Left forelimb (tissue), 1 donor: Measurements from ENCODE around the gene KLF16.

Experiments
- DNase-seq: peaks from one replicate; pipeline ENCODE4 v3.0.0-alpha.2; 2018; ENCODE audit warnings: low spot score

Gene KLF16

DNA sequence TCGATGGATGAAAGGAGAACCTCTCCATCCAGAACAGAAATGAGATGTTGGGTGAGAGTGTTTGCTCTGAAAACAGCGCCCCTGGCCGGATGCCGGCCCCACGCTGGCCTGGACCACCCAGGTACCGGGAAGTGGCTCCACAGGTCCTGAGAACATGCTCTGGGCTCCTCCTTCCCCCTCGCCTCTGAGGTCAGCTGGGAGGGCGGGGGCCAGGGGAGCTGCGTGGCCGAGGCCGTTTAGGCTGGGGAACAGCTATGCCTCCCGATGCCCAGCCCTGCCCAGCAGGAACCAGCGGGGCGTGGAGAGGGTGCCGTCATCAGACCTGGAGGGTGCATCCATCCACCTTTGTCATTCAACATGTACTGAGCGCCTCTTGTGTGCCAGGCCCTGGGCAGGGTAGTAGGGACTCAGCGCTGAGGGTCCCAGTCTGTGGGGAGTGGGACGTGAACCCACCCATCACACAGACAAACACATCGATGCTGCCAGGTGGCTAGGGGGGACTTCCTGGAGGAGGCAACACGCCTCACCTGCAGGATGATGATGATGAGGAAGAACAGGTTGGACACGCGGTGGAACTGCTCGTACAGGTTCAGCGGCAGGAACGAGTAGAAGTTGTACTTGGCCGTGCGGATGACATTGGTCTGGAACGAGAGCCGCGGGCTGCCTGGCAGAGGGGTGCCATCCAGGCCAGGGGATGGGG lies 55.5 kb downstream of the KLF16 start:
- DNase-seq = no peak

DNA sequence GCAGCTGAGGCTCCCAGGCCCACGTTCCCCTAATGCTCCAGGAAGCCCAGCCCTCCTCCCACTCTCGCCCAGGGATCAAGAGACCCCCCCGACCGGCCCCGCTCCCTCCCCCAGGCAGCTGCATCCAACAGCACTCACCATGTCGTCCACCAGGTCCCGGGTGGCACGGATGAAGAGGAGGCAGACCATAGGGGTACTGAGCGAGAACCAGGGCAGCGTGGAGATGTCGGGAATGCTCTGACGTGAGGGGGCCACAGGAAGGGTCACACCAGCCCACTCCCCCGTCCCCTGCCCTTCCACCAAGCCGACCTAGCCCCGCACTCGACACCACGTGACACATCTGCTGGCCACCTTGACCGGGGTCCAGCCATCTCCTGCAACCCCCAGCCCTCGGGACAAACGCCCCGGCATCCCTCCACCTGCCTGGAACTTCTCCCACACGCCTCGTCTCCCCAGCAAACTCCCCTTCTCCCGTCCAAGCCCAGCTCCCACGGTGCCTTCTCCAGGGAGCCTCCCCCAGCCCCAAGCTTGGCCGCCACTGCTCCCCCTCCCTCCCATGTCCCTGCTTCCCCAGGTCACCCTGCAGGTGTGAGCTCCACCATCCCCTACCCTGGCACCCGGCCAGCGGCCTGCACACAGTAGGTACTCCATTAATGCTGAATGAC lies 56.2 kb downstream of the KLF16 start:
- no peak for DNase-seq

DNA sequence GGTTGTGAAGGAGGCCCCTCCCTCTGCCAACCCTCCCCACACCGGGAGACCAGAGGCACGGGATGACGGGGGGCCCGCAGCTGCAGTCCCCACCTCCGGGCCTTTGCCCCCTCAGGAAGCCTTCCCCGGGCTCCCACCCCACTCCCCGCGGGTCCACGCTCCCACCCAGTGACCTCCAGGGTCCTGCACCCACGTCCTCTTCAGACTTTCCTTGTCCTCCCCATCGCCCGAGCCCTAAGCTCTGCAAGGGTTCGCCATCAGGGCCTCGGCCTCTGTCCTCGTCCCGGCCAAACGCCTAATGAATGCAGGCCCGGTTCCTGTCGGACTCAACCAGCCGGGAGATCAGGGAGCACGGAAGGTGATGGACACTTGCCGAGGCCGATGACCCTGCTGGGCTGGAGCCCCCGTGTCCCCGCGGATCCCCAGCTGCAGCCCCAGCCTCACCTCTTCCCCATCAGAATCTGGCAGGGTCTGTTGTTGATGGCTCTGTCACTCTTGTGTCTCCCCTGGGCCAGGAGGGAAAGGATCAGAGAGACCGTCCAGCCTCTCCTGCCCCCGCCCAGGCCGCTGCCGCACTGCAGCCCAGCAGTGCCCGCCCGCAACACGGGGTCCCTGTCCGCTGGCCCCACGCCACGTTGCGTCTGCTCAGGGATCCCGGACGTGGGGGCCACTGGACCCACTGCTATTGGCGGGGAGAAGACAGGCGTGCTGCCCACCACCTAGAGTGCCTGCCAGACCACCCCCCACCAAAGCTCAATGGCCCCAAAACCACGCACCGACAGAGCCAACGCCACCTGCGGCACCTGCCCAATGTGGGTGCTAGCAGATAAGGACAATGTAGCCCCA lies 57.0 kb downstream of the KLF16 start:
- DNase-seq = no peak

DNA sequence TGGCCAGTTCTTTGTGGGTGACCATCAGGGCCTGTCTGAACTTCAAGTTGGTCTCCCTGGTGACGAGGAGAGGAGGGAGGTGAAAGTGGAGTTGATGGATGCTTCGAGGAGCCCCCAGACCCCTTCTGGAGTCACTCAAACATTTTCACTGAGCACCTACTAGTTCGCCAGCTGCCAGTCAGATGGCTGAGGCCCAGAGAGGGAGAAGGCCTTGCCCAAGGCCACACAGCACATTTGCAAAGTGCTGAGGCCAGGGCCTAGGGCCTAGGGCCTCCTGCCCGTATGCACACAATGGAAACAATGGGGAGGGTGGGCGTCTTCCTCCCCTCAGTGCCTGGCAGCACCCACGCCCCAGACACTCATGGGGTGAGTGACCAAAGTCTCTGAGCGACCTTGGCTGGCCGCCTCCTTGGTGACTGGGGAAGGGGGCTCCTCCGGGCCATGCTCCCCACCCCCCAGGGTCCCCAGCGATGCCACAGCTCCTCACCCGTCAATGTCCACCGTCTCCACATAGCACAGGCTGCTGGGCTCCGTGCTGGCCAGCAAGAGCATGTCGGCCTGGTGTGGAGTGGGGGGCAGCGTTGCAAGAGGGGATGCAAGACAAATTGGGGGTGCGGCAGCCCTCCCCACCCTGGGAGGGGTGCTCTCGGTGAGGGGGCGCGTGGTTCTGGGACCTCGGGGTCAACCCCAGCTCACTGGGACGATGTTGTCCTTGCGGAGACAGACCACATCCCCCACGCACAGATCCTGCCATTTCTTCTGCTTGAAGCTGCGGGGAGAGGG lies 57.8 kb downstream of the KLF16 start:
- DNase-seq = no peak

DNA sequence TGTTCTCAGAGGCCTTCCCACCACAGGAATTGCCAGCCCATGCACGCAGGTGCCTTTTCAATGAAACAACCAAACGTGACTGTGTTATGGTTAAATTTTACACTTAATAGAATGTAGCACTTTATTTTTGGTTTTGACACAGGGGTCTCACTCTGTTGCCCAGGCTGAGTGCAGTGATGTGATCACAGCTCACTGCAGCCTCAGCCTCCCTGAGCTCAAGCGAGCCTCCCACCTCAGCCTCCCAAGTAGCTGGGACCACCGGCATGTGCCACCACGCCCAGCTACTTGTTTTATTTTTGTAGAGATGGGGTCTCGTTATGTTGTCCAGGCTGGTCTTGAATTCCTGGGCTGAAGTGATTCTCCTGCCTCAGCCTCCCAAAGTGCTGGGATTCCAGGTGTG lies 58.5 kb downstream of the KLF16 start:
- DNase-seq = no peak
